H9 (cell line): Measurements from ENCODE around the gene GRAP2. TPM values are rescaled to one million over a fixed set of nuclear protein-coding genes. Genes with fewer than 3 reads are reported as not detected.

ENCODE experiments used
- DNase-seq: peaks from one replicate; pipeline ENCODE4 v3.0.0-alpha.2; 2017
- H2AFZ ChIP-seq: one replicate; pipeline ENCODE4 v1.6.1; 2013; ENCODE audit warnings: mild to moderate bottlenecking, low read length, control low read depth, moderate library complexity
- H2AK5ac ChIP-seq: 2 replicates; pipeline ENCODE4 v1.6.1; 2013; ENCODE audit warnings: low read length, control low read depth, mixed read lengths; ENCODE audit not compliant: insufficient read length
- H2BK120ac ChIP-seq: one replicate; pipeline ENCODE4 v1.6.1; 2013; ENCODE audit warnings: low read depth, mild to moderate bottlenecking, low read length, control low read depth, inconsistent platforms; ENCODE audit not compliant: poor library complexity, severe bottlenecking
- H2BK12ac ChIP-seq: 2 replicates; pipeline ENCODE4 v1.6.1; 2013; ENCODE audit warnings: low read length, control low read depth, mixed read lengths, low read depth; ENCODE audit not compliant: insufficient read length
- H2BK15ac ChIP-seq: 2 replicates; pipeline ENCODE4 v1.6.1; 2013; ENCODE audit warnings: low read depth, low read length, control low read depth
- H2BK20ac ChIP-seq: one replicate; pipeline ENCODE4 v1.6.1; 2013; ENCODE audit warnings: low read depth, mild to moderate bottlenecking, low read length, control low read depth, inconsistent platforms; ENCODE audit not compliant: poor library complexity, severe bottlenecking
- H2BK5ac ChIP-seq: 2 replicates; pipeline ENCODE4 v1.6.1; 2013; ENCODE audit warnings: low read length, control low read depth, mixed read lengths; ENCODE audit not compliant: insufficient read length
- H3K14ac ChIP-seq: 2 replicates; pipeline ENCODE4 v1.6.1; 2013; ENCODE audit warnings: low read length, control low read depth; ENCODE audit not compliant: insufficient read depth
- H3K18ac ChIP-seq: 2 replicates; pipeline ENCODE4 v1.6.1; 2013; ENCODE audit warnings: low read depth, mild to moderate bottlenecking, mixed read lengths, low read length, control low read depth; ENCODE audit not compliant: insufficient read length
- H3K23ac ChIP-seq: 2 replicates; pipeline ENCODE4 v1.6.1; 2013; ENCODE audit warnings: low read length, control low read depth, mixed read lengths, low read depth; ENCODE audit not compliant: insufficient read length
- H3K23me2 ChIP-seq: 2 replicates; pipeline ENCODE4 v1.6.1; 2013; ENCODE audit warnings: low read depth, mild to moderate bottlenecking, mixed read lengths, low read length, control low read depth; ENCODE audit not compliant: insufficient read length, poor library complexity, severe bottlenecking
- H3K27ac ChIP-seq: 2 replicates; pipeline ENCODE4 v1.5.1; 2013; ENCODE audit warnings: low read length, control low read depth, mixed read lengths, low read depth; ENCODE audit not compliant: insufficient read length
- H3K27me3 ChIP-seq: 2 replicates; pipeline ENCODE4 v1.6.1; 2013; ENCODE audit warnings: low read length, control low read depth, inconsistent platforms; ENCODE audit not compliant: insufficient read depth
- H3K4ac ChIP-seq: 2 replicates; pipeline ENCODE4 v1.6.1; 2013; ENCODE audit warnings: low read depth, mild to moderate bottlenecking, control low read depth, inconsistent platforms, low read length, moderate library complexity
- H3K4me1 ChIP-seq: 2 replicates; pipeline ENCODE4 v1.6.1; 2013; ENCODE audit warnings: low read length, control low read depth, inconsistent platforms; ENCODE audit not compliant: insufficient read depth
- H3K4me2 ChIP-seq: 2 replicates; pipeline ENCODE4 v1.6.1; 2013; ENCODE audit warnings: low read length, control low read depth, mixed read lengths; ENCODE audit not compliant: insufficient read length, insufficient read depth
- H3K56ac ChIP-seq: 2 replicates; pipeline ENCODE4 v1.6.1; 2013; ENCODE audit warnings: low read depth, mild to moderate bottlenecking, mixed read lengths, low read length, control low read depth; ENCODE audit not compliant: insufficient read length
- H3K79me1 ChIP-seq: 2 replicates; pipeline ENCODE4 v1.6.1; 2013; ENCODE audit warnings: low read depth, mild to moderate bottlenecking, moderate library complexity, low read length, control low read depth, inconsistent platforms; ENCODE audit not compliant: insufficient read depth, poor library complexity, severe bottlenecking
- H3K79me2 ChIP-seq: 2 replicates; pipeline ENCODE4 v1.6.1; 2013; ENCODE audit warnings: low read length, control low read depth, inconsistent platforms; ENCODE audit not compliant: insufficient read depth
- H3K9ac ChIP-seq: 2 replicates; pipeline ENCODE4 v1.6.1; 2013; ENCODE audit warnings: low read length, control low read depth, mixed read lengths; ENCODE audit not compliant: insufficient read length; ENCODE audit errors: extremely low read depth
- H3K9me3 ChIP-seq: one replicate; pipeline ENCODE4 v1.6.1; 2013; ENCODE audit warnings: low read depth, low read length, inconsistent platforms; ENCODE audit not compliant: control insufficient read depth
- H3T11ph ChIP-seq: one replicate; pipeline ENCODE4 v1.6.1; 2013; ENCODE audit warnings: mild to moderate bottlenecking, low read length, control low read depth, inconsistent platforms
- H4K20me1 ChIP-seq: one replicate; pipeline ENCODE4 v1.6.1; 2013; ENCODE audit not compliant: control insufficient read depth, insufficient read length, insufficient read depth
- H4K5ac ChIP-seq: 2 replicates; pipeline ENCODE4 v1.6.1; 2013; ENCODE audit warnings: low read depth, mild to moderate bottlenecking, mixed read lengths, low read length, control low read depth; ENCODE audit not compliant: insufficient read length
- H4K8ac ChIP-seq: replicated peaks from 2 replicates; pipeline ENCODE4 v1.6.1; 2013; ENCODE audit warnings: low read length, control low read depth, mixed read lengths, low read depth; ENCODE audit not compliant: insufficient read length
- H4K91ac ChIP-seq: 2 replicates; pipeline ENCODE4 v1.6.1; 2013; ENCODE audit warnings: low read depth, mild to moderate bottlenecking, moderate library complexity, mixed read lengths, low read length, control low read depth; ENCODE audit not compliant: insufficient read length
- H3K27ac Mint-ChIP-seq, 3 experiments: 2 replicates in 2 of 3; 3 replicates in 1 of 3; pipeline ENCODE4 v1.8.0; 2020 to 2021; ENCODE audit warnings: mixed read lengths in 3 of 3, mild to moderate bottlenecking in 1 of 3, moderate library complexity in 1 of 3
- H3K27me3 Mint-ChIP-seq: 2 replicates; pipeline ENCODE4 v1.8.0; 2021; ENCODE audit warnings: low read depth, mild to moderate bottlenecking, moderate library complexity, mixed read lengths
- H3K36me3 Mint-ChIP-seq, 3 experiments: 2 replicates in 2 of 3; 3 replicates in 1 of 3; pipeline ENCODE4 v1.8.0; 2020 to 2021; ENCODE audit warnings: low read depth in 3 of 3, mixed read lengths in 3 of 3; ENCODE audit not compliant: insufficient read depth in 1 of 3
- H3K4me1 Mint-ChIP-seq, 2 experiments: 2 replicates each; pipeline ENCODE4 v1.8.0; 2020; ENCODE audit warnings: mixed read lengths in 2 of 2
- H3K4me3 Mint-ChIP-seq, 2 experiments: 2 replicates in 1 of 2; 3 replicates in 1 of 2; pipeline ENCODE4 v1.8.0; 2020 to 2021; ENCODE audit warnings: mild to moderate bottlenecking in 2 of 2, mixed read lengths in 2 of 2, moderate library complexity in 1 of 2
- H3K9me3 Mint-ChIP-seq, 2 experiments: 2 replicates in 1 of 2; 3 replicates in 1 of 2; pipeline ENCODE4 v1.8.0; 2020; ENCODE audit warnings: mild to moderate bottlenecking in 2 of 2, mixed read lengths in 2 of 2, moderate library complexity in 1 of 2
- CTCF ChIP-seq: fragments of 200-600 bp; sonication (generic); conservative IDR thresholded peaks from 3 replicates; pipeline ENCODE4 v1.8.0; 2021; ENCODE audit warnings: antibody characterized with exemption, mild to moderate bottlenecking
- WGBS: extraction: QIAGEN DNeasy Blood & Tissue Kit; methylation state at CpG from one replicate; pipeline ENCODE4 v1.1.7; 2013; ENCODE audit warnings: missing lambda C conversion rate, low lambda C conversion rate, mixed read lengths; ENCODE audit not compliant: insufficient read length; ENCODE audit errors: extremely low coverage; 5-methylcytosine and 5-hydroxymethylcytosine counted together
- total RNA-seq: library from RNA; stranded (reverse); gene quantifications from 2 replicates; pipeline ENCODE4 v1.2.1, GENCODE V29; 2021

Gene GRAP2
- total RNA-seq, 1 experiment from 2014 or later: not detected

DNA sequence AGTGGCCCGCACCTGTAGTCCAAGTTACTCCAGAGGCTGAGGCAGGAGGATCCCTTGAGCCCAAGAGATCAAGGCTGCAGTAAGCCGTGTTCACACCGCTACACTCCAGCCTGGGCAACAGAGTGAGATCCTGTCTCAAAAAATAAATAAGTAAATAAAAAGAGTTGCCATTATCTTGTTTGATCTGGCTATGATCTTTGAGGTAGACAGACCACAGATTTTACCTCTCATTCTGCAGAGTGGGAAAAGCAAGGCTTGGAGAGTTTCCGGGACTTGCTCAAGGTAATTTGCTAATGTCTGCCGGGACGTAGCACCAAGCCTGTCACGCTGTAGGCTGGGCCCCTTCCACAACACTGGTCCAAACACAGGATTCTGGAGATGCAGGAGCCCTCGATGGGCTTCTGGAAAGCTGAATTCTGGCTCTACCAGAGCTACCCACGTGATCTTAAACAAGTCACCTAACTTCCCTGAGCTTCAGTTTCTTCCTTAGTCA is 6.8 kb downstream of the GRAP2 start:
- Histone ChIP-seq H3K9ac (no peak overlapping the region), H3K27ac (no peak overlapping the region), H4K91ac (no peak overlapping the region), H3K4me1 (no peaks in the 10 kb centered on the region), H4K20me1 (no peaks in the 10 kb centered on the region), H3K9me3 (no peaks in the 10 kb centered on the region), H2AFZ (no peak overlapping the region), H2BK15ac (no peak overlapping the region), H3T11ph (no peak overlapping the region), H4K5ac (no peak overlapping the region), H3K23me2 (no peaks in the 10 kb centered on the region), H2BK5ac (no peak overlapping the region), H4K8ac (no peak overlapping the region), H2BK12ac (no peak overlapping the region), H3K56ac (no peak overlapping the region), H3K4ac (no peak overlapping the region), H3K14ac (no peak overlapping the region), H3K79me2 (no peaks in the 10 kb centered on the region), H3K4me2 (no peak overlapping the region), H2BK20ac (no peak overlapping the region), H3K79me1 (no peaks in the 10 kb centered on the region), H3K27me3 (no peaks in the 10 kb centered on the region), H2BK120ac (no peak overlapping the region), H3K23ac (no peak overlapping the region), H2AK5ac (no peak overlapping the region), H3K18ac (no peak overlapping the region)
- Mint-ChIP-seq H3K4me3 (no peak overlapping the region), H3K4me1 (peaks cover 9 to 16% of the 10 kb centered on the region in 2 experiments), H3K27me3 (peaks cover 5% of the 10 kb centered on the region; the same call in 1 of the 2 replicates), H3K36me3 (no peaks in the 10 kb centered on the region), H3K9me3 (no peaks in the 10 kb centered on the region), H3K27ac (no peak overlapping the region)
- TF ChIP-seq CTCF: no peak
- no CpG with 5 or more reads among the region's 9 CpGs for WGBS
- DNase-seq: no peak
